ENCODE data around the gene NSD2. TPM values are rescaled to one million over a fixed set of nuclear protein-coding genes. Genes with fewer than 3 reads are reported as not detected.
"Not testable (repeated sequence)": the region's sequence is repeated elsewhere in the genome, so short reads cannot be mapped to it uniquely, and the experiment has no call there.

The NSD2 gene
- total and polyA plus RNA-seq, 5 donors from 2014 or later: 5.9 to 95.8 (median 7.3) TPM

DNA sequence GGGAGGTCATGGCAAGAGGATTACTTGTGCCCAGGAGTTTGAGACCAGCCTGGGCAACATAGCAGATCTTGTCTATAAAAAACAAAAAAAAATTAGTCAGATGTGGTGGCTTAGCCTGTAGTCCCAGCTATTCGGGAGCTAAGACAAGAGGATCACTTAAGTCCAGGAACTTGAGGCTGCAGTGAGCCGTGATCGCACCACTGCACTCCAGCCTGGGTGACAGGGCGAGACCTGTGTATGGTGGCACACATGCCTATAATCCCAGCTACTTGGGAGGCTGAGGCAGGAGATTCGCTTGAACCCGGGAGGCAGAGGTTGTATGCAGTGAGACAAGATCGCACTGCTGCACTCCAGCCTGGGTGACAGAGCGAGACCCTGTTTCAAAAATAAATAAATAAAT is 35.4 kb upstream of the NSD2 start:
- ATAC-seq (ENCODE audit: low read depth in 2 of 2); H3K9me3 ChIP-seq (ENCODE audit: control insufficient read depth in 2 of 2, low read length in 2 of 2); H3K4me1 ChIP-seq (ENCODE audit: control insufficient read depth, insufficient read depth, low read length, poor library complexity, severe bottlenecking); H3K4me3 ChIP-seq (ENCODE audit: low read depth, low read length); H3K9me3 Mint-ChIP-seq; H3K4me1 Mint-ChIP-seq; H3K27ac Mint-ChIP-seq; H3K4me3 Mint-ChIP-seq; H3K27ac ChIP-seq (ENCODE audit: insufficient read depth, low read length, poor library complexity, severe bottlenecking); H3K27me3 ChIP-seq (ENCODE audit: control insufficient read depth, insufficient read depth, low read length); H3K27me3 Mint-ChIP-seq; DNase-seq: not testable (repeated sequence)
- H3K36me3 Mint-ChIP-seq: peaks cover 20% of the 10 kb centered on the region
- peaks cover 79% of the 10 kb centered on the region for H3K36me3 ChIP-seq (ENCODE audit: control insufficient read depth, insufficient read depth, low read length)

DNA sequence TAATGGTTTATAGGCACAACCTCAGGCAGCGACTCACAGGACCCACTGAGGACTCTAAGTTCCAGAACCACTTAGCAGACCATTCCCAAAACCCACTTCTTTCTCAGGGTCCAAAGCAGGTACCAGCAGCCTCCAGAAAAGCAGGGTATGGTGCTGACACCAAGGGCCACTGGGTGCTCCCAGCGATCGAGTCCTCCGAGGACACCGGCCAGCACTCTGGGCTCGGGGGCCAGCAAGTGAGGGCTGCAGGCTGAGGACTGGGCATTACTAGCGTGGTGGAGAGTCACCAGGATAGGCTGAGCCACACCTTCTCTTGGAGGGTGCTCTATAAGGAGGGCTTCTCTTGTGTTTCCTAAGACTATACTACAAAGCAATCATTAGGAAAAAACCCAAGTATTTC is 34.5 kb upstream of the NSD2 start:
- Mint-ChIP-seq H3K9me3 (no peaks in the 10 kb centered on the region), H3K27ac (no peak overlapping the region), H3K4me1 (peaks cover 0 to 4% (median 2%) of the 10 kb centered on the region in 4 donors), H3K36me3 (peaks cover 16% of the 10 kb centered on the region), H3K4me3 (no peak overlapping the region), H3K27me3 (no peaks in the 10 kb centered on the region)
- ATAC-seq (ENCODE audit: low read depth in 2 of 2): no peak
- H3K36me3 ChIP-seq (ENCODE audit: control insufficient read depth, insufficient read depth, low read length): peaks cover 77% of the 10 kb centered on the region
- H3K4me1 ChIP-seq (ENCODE audit: control insufficient read depth, insufficient read depth, low read length, poor library complexity, severe bottlenecking): no peaks in the 10 kb centered on the region
- H3K9me3 ChIP-seq (ENCODE audit: control insufficient read depth in 2 of 2, low read length in 2 of 2): no peaks in the 10 kb centered on the region
- H3K27me3 ChIP-seq (ENCODE audit: control insufficient read depth, insufficient read depth, low read length): no peaks in the 10 kb centered on the region
- no peak overlapping the region for H3K4me3 ChIP-seq (ENCODE audit: low read depth, low read length)
- no peak overlapping the region for H3K27ac ChIP-seq (ENCODE audit: insufficient read depth, low read length, poor library complexity, severe bottlenecking)
- DNase-seq: no peak

DNA sequence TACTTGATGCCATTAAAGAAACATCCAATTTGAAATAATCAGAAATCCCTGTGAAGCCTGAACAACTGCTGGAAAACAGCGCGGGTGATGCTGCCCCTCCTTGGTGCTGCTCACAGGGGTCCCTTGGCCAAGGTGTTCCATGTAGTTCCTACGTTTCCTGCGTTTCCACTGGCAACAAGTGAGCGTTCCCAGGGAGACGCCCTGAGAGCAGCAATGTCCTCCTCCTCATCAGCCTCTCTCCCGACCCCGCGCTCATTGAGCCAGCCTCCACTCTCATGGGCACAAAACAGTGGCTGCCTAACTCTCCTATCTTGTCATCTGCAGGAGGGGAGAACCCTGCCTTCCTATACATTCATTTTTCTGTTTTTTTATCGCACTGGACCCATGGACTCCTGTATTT is 34.1 kb upstream of the NSD2 start:
- Mint-ChIP-seq H3K36me3 (peaks cover 14% of the 10 kb centered on the region), H3K4me3 (no peak overlapping the region), H3K4me1 (peaks cover 0 to 4% (median 3%) of the 10 kb centered on the region in 4 donors), H3K9me3 (no peaks in the 10 kb centered on the region), H3K27ac (no peak overlapping the region), H3K27me3 (no peaks in the 10 kb centered on the region)
- H3K27ac ChIP-seq (ENCODE audit: insufficient read depth, low read length, poor library complexity, severe bottlenecking): no peak overlapping the region
- H3K4me3 ChIP-seq (ENCODE audit: low read depth, low read length): no peak overlapping the region
- no peaks in the 10 kb centered on the region for H3K27me3 ChIP-seq (ENCODE audit: control insufficient read depth, insufficient read depth, low read length)
- peaks cover 74% of the 10 kb centered on the region for H3K36me3 ChIP-seq (ENCODE audit: control insufficient read depth, insufficient read depth, low read length)
- ATAC-seq (ENCODE audit: low read depth in 2 of 2) (no peak), DNase-seq (no peak)
- no peaks in the 10 kb centered on the region for H3K4me1 ChIP-seq (ENCODE audit: control insufficient read depth, insufficient read depth, low read length, poor library complexity, severe bottlenecking)
- H3K9me3 ChIP-seq (ENCODE audit: control insufficient read depth in 2 of 2, low read length in 2 of 2): no peaks in the 10 kb centered on the region

DNA sequence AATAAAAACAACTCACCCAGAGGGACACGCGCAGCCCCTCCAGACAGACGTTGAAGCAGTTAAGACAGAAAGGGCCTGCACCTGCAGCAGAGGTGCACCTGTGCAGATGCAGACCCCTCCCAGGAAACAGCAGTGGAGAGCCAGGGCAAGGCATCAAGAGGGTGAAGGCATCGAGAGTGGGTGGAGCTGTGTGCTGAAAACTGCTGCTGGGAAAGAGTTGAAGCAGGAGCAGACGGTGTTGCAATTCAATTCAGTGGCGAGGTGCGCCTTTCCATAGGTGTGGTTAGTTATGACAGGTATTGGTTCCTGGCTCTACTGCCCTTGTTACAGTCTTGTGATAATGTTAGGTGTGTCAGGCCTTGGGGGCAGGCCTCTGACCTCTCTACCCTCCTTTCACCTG is 31.9 kb upstream of the NSD2 start:
- H3K27me3 Mint-ChIP-seq: no peaks in the 10 kb centered on the region
- H3K4me1 ChIP-seq (ENCODE audit: control insufficient read depth, insufficient read depth, low read length, poor library complexity, severe bottlenecking): no peaks in the 10 kb centered on the region
- no peak overlapping the region for H3K27ac ChIP-seq (ENCODE audit: insufficient read depth, low read length, poor library complexity, severe bottlenecking)
- H3K4me3 ChIP-seq (ENCODE audit: low read depth, low read length): no peak overlapping the region
- no peak for DNase-seq
- H3K27me3 ChIP-seq (ENCODE audit: control insufficient read depth, insufficient read depth, low read length): no peaks in the 10 kb centered on the region
- peaks cover 0 to 8% (median 4%) of the 10 kb centered on the region in 4 donors for H3K4me1 Mint-ChIP-seq
- no peaks in the 10 kb centered on the region for H3K9me3 Mint-ChIP-seq
- H3K4me3 Mint-ChIP-seq: peak overlapping the region in 1 of 4 donors; percentile 61
- no peaks in the 10 kb centered on the region for H3K9me3 ChIP-seq (ENCODE audit: control insufficient read depth in 2 of 2, low read length in 2 of 2)
- peak overlapping the region in 1 of 3 donors; percentile 17 for H3K27ac Mint-ChIP-seq
- ATAC-seq (ENCODE audit: low read depth in 2 of 2): no peak
- peaks cover 31% of the 10 kb centered on the region for H3K36me3 Mint-ChIP-seq
- peaks cover 68% of the 10 kb centered on the region for H3K36me3 ChIP-seq (ENCODE audit: control insufficient read depth, insufficient read depth, low read length)

DNA sequence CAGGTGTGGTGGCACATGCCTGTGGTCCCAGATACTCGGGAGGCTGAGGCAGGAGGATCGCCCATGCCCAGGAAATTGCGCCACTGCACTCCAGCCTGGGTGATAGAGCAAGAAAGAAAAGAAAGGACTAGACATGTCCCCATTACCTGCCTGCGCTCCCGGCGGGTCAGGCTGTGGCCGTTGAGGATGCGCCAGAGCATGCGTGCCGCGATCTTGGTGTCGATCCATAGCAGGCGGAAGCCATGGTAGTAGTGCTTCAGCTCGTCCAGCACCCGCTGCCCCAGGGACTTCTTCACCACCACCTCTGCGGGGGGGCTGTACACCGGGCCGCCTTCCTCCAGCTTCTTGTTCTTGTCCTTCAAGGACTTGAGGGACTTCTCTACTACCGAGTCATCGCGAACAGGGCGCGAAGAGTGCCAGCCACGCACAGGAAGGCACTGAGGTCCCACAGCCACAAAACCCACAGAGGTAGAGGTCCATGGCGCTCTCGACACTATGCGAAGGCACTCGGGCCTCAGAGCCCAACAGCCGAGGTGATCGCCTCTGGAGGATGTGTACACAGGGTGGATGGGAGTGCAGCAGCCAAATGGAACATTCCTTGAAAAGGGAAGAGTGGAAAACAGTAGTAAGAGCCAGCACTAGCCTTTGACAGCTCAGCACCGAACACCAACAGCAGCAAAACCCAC is 29.8 kb upstream of the NSD2 start:
- peaks cover 29% of the 10 kb centered on the region for H3K36me3 Mint-ChIP-seq

DNA sequence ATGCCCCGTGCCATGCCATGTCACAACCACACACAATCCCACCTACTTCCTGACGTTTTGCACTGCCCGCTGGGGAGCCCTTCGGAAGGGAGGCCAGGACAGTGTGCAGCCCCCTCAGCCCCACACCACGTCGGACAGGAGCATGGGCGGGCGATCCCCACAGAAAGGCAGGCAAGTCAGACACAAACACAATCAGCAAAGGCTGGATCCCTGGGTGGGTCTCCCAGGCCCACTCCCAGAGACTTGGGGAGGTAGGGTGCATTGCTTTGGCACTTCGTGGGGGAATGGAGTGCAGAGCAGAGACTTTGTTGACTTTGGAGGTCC is 29.3 kb upstream of the NSD2 start:
- no peak overlapping the region for H3K4me3 ChIP-seq (ENCODE audit: low read depth, low read length)
- no peak overlapping the region for H3K27ac ChIP-seq (ENCODE audit: insufficient read depth, low read length, poor library complexity, severe bottlenecking)
- Mint-ChIP-seq H3K9me3 (no peaks in the 10 kb centered on the region), H3K27me3 (no peaks in the 10 kb centered on the region), H3K36me3 (peaks cover 31% of the 10 kb centered on the region), H3K4me1 (peaks cover 0 to 10% (median 4%) of the 10 kb centered on the region in 4 donors), H3K27ac (no peak overlapping the region), H3K4me3 (no peak overlapping the region)
- no peak for ATAC-seq (ENCODE audit: low read depth in 2 of 2)
- no peaks in the 10 kb centered on the region for H3K27me3 ChIP-seq (ENCODE audit: control insufficient read depth, insufficient read depth, low read length)
- no peaks in the 10 kb centered on the region for H3K4me1 ChIP-seq (ENCODE audit: control insufficient read depth, insufficient read depth, low read length, poor library complexity, severe bottlenecking)
- H3K36me3 ChIP-seq (ENCODE audit: control insufficient read depth, insufficient read depth, low read length): peaks cover 58% of the 10 kb centered on the region
- DNase-seq: no peak
- no peaks in the 10 kb centered on the region for H3K9me3 ChIP-seq (ENCODE audit: control insufficient read depth in 2 of 2, low read length in 2 of 2)

More for the DNA sequence above, 29.8 kb upstream of the NSD2 start:
- Mint-ChIP-seq H3K27ac (no peak overlapping the region), H3K9me3 (no peaks in the 10 kb centered on the region), H3K4me3 (no peak overlapping the region), H3K4me1 (peaks cover 0 to 8% (median 4%) of the 10 kb centered on the region in 4 donors), H3K27me3 (no peaks in the 10 kb centered on the region)
- DNase-seq: no peak
- no peak for ATAC-seq (ENCODE audit: low read depth in 2 of 2)
- H3K27me3 ChIP-seq (ENCODE audit: control insufficient read depth, insufficient read depth, low read length): no peaks in the 10 kb centered on the region
- peaks cover 58% of the 10 kb centered on the region for H3K36me3 ChIP-seq (ENCODE audit: control insufficient read depth, insufficient read depth, low read length)
- no peak overlapping the region for H3K4me3 ChIP-seq (ENCODE audit: low read depth, low read length)
- H3K4me1 ChIP-seq (ENCODE audit: control insufficient read depth, insufficient read depth, low read length, poor library complexity, severe bottlenecking): no peaks in the 10 kb centered on the region
- no peak overlapping the region for H3K27ac ChIP-seq (ENCODE audit: insufficient read depth, low read length, poor library complexity, severe bottlenecking)
- no peaks in the 10 kb centered on the region for H3K9me3 ChIP-seq (ENCODE audit: control insufficient read depth in 2 of 2, low read length in 2 of 2)

DNA sequence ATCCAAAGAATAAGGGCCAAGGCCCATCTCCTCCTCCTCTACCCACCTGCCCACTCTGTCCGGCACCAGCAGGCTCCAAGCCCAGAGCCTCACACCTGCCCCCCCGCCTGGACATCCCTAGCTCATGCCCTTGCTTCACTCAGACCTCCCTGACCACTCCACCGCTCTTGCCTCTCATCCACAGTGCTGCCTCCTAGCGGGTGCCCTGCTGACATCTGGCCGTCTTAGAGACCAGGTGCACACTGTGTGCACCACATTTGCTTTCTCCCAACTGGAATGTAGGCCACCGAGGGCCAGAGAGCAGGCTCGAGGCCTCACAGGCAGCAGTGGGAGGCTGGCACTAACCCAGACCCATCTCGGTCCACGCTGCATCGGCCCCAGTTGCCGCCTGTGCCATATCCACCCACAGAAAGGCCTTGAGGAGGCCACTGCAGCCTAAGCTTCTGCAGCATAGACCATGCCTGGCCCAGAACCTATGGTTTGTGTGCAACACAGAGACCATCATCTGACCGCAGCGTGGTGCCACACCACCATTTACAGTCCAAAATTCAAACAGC is 28.8 kb upstream of the NSD2 start:
- H3K4me3 ChIP-seq (ENCODE audit: low read depth, low read length): no peak overlapping the region
- peaks cover 59% of the 10 kb centered on the region for H3K36me3 ChIP-seq (ENCODE audit: control insufficient read depth, insufficient read depth, low read length)
- H3K27ac ChIP-seq (ENCODE audit: insufficient read depth, low read length, poor library complexity, severe bottlenecking): no peak overlapping the region
- H3K4me3 Mint-ChIP-seq: no peak overlapping the region
- H3K4me1 ChIP-seq (ENCODE audit: control insufficient read depth, insufficient read depth, low read length, poor library complexity, severe bottlenecking): no peaks in the 10 kb centered on the region
- H3K27me3 ChIP-seq (ENCODE audit: control insufficient read depth, insufficient read depth, low read length): no peaks in the 10 kb centered on the region
- H3K9me3 ChIP-seq (ENCODE audit: control insufficient read depth in 2 of 2, low read length in 2 of 2): no peaks in the 10 kb centered on the region
- H3K9me3 Mint-ChIP-seq: no peaks in the 10 kb centered on the region
- DNase-seq: no peak
- no peaks in the 10 kb centered on the region for H3K27me3 Mint-ChIP-seq
- ATAC-seq (ENCODE audit: low read depth in 2 of 2): no peak
- H3K36me3 Mint-ChIP-seq: peaks cover 35% of the 10 kb centered on the region
- peak overlapping the region in 1 of 3 donors; percentile 78 for H3K27ac Mint-ChIP-seq
- peaks cover 0 to 10% (median 4%) of the 10 kb centered on the region in 4 donors for H3K4me1 Mint-ChIP-seq

DNA sequence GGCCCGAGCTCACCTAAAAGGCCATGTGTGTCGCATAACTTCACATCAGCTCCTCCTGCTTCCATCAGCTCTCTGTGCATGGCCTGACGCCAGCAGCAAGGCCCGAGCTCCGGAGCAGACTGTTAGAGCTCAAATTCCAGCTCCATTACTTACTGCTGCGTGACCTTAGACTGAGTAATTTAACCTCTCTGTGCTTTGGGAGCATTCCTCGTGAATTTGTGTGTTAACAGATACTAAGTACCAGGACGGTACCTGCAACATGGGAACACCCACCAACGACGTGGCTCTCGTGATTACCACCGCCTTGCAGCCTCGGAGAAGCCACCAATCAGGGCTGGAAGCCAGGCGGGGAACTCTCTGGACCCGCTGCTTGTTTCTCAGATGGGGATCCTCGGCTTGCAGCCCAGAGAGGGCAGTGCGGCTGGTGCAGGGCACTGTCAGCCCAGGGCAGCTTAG is 28.2 kb upstream of the NSD2 start:
- Histone ChIP-seq H3K4me1 (ENCODE audit: control insufficient read depth, insufficient read depth, low read length, poor library complexity, severe bottlenecking) (no peaks in the 10 kb centered on the region), H3K27me3 (ENCODE audit: control insufficient read depth, insufficient read depth, low read length) (no peaks in the 10 kb centered on the region), H3K27ac (ENCODE audit: insufficient read depth, low read length, poor library complexity, severe bottlenecking) (no peak overlapping the region), H3K36me3 (ENCODE audit: control insufficient read depth, insufficient read depth, low read length) (peaks cover 56% of the 10 kb centered on the region), H3K9me3 (ENCODE audit: control insufficient read depth in 2 of 2, low read length in 2 of 2) (no peaks in the 10 kb centered on the region), H3K4me3 (ENCODE audit: low read depth, low read length) (no peak overlapping the region)
- Mint-ChIP-seq H3K27me3 (no peaks in the 10 kb centered on the region), H3K9me3 (no peaks in the 10 kb centered on the region), H3K4me3 (no peak overlapping the region), H3K36me3 (peaks cover 35% of the 10 kb centered on the region), H3K4me1 (peaks cover 0 to 10% (median 4%) of the 10 kb centered on the region in 4 donors), H3K27ac (peak overlapping the region in 1 of 3 donors; percentile 48)
- DNase-seq: no peak
- no peak for ATAC-seq (ENCODE audit: low read depth in 2 of 2)

All from CD4-positive, CD25-positive, alpha-beta regulatory T cell (primary cell).